GM18520 (cell line): ENCODE measurements around the gene CSF2RB.

Experiments used
- ATAC-seq: cut with Tn5 transposase; IDR thresholded peaks from one replicate; pipeline ENCODE4 v1.9.1; 2021; ENCODE audit not compliant: unreplicated experiment

Gene CSF2RB

GRCh38 chr22:36913427-36914389 lies at the start of gene CSF2RB:
Gene CSF2RB (plus strand): TSS chr22:36913628. CDS start chr22:36922208, 8,580 bp downstream.
- ATAC-seq = no peak

GRCh38 chr22:36863979-36864378 lies 49.4 kb upstream of the CSF2RB start:
- no peak for ATAC-seq

GRCh38 chr22:36864454-36865215 lies 48.8 kb upstream of the CSF2RB start:
- ATAC-seq = no peak

GRCh38 chr22:36865346-36865745 lies 48.1 kb upstream of the CSF2RB start:
- ATAC-seq = no peak

GRCh38 chr22:36867695-36868094 lies 45.7 kb upstream of the CSF2RB start:
- no peak for ATAC-seq

GRCh38 chr22:36868546-36869181 lies 44.8 kb upstream of the CSF2RB start:
- no peak for ATAC-seq

- ATAC-seq = no peak
Measured at GRCh38 chr22:36870250-36870649, 43.2 kb upstream of the CSF2RB start.

- ATAC-seq = no peak
Measured at GRCh38 chr22:36871669-36872081, 41.8 kb upstream of the CSF2RB start.

- ATAC-seq = no peak
Measured at GRCh38 chr22:36872084-36872483, 41.3 kb upstream of the CSF2RB start.

- no peak for ATAC-seq
Measured at GRCh38 chr22:36872866-36873498, 40.4 kb upstream of the CSF2RB start.

- ATAC-seq = peak; percentile 75
Measured at GRCh38 chr22:36873614-36874308, 39.7 kb upstream of the CSF2RB start.

- no peak for ATAC-seq
Measured at GRCh38 chr22:36874309-36874696, 39.1 kb upstream of the CSF2RB start.

- ATAC-seq = no peak
Measured at GRCh38 chr22:36874736-36875135, 38.7 kb upstream of the CSF2RB start.

GRCh38 chr22:36875741-36876140 lies 37.7 kb upstream of the CSF2RB start:
- ATAC-seq = no peak

- no peak for ATAC-seq
Measured at GRCh38 chr22:36879775-36880174, 33.7 kb upstream of the CSF2RB start.

- no peak for ATAC-seq
Measured at GRCh38 chr22:36881504-36882245, 31.8 kb upstream of the CSF2RB start.

GRCh38 chr22:36884349-36885158 lies 28.9 kb upstream of the CSF2RB start:
- ATAC-seq = no peak

- no peak for ATAC-seq
Measured at GRCh38 chr22:36885474-36885873, 28.0 kb upstream of the CSF2RB start.

- ATAC-seq = no peak
Measured at GRCh38 chr22:36886016-36886415, 27.4 kb upstream of the CSF2RB start.
